KMS-11 (cell line): Measurements from ENCODE around the gene RNASE1.

Experiments
- H2AFZ ChIP-seq: fragments of 200-600 bp; sonication (generic); 2 replicates; pipeline ENCODE4 v1.6.1; 2016; ENCODE audit warnings: antibody characterized with exemption, mixed run types, low read depth
- H3K27ac ChIP-seq: fragments of 200-600 bp; sonication (generic); 2 replicates; pipeline ENCODE4 v1.6.1; 2016; ENCODE audit warnings: mild to moderate bottlenecking, mixed run types
- H3K27me3 ChIP-seq: fragments of 200-600 bp; sonication (generic); 2 replicates; pipeline ENCODE4 v1.6.1; 2017; ENCODE audit warnings: mild to moderate bottlenecking, low read depth, mixed run types, moderate library complexity; ENCODE audit not compliant: insufficient read depth
- H3K36me3 ChIP-seq: fragments of 200-600 bp; sonication (generic); 2 replicates; pipeline ENCODE4 v1.6.1; 2017; ENCODE audit warnings: mild to moderate bottlenecking, mixed run types; ENCODE audit not compliant: insufficient read depth
- H3K4me1 ChIP-seq: fragments of 200-600 bp; sonication (generic); 2 replicates; pipeline ENCODE4 v1.6.1; 2016; ENCODE audit warnings: mild to moderate bottlenecking, low read depth, mixed run types; ENCODE audit not compliant: poor library complexity, severe bottlenecking
- H3K4me2 ChIP-seq: fragments of 200-600 bp; sonication (generic); 2 replicates; pipeline ENCODE4 v1.7.0; 2016; ENCODE audit warnings: mild to moderate bottlenecking, mixed run types
- H3K4me3 ChIP-seq: fragments of 200-600 bp; sonication (generic); IDR thresholded peaks from 2 replicates; pipeline ENCODE4 v1.6.1; 2017; ENCODE audit warnings: low read depth, low read length, mixed read lengths; ENCODE audit not compliant: insufficient read depth
- H3K79me2 ChIP-seq: fragments of 200-600 bp; sonication (generic); 2 replicates; pipeline ENCODE4 v1.6.1; 2016; ENCODE audit warnings: low read depth, mixed run types; ENCODE audit not compliant: insufficient read depth
- H3K9ac ChIP-seq: fragments of 200-600 bp; sonication (generic); 2 replicates; pipeline ENCODE4 v1.6.1; 2016; ENCODE audit warnings: mild to moderate bottlenecking, mixed run types
- H4K20me1 ChIP-seq: fragments of 200-600 bp; sonication (generic); 2 replicates; pipeline ENCODE4 v1.6.1; 2016; ENCODE audit warnings: mild to moderate bottlenecking, mixed run types; ENCODE audit not compliant: insufficient read depth
- CTCF ChIP-seq: fragments of 200-600 bp; sonication (generic); conservative IDR thresholded peaks from 2 replicates; pipeline ENCODE4 v1.6.1; 2017; ENCODE audit warnings: low read depth, mild to moderate bottlenecking, antibody characterized with exemption, low read length, moderate library complexity, mixed read lengths

The RNASE1 gene

GRCh38 chr14:20841096-20841495, 38.5 kb upstream of the RNASE1 start:
- Histone ChIP-seq H4K20me1 (no peaks in the 10 kb centered on the region), H2AFZ (no peak overlapping the region), H3K4me1 (no peaks in the 10 kb centered on the region), H3K4me2 (no peak overlapping the region), H3K36me3 (no peaks in the 10 kb centered on the region), H3K79me2 (no peaks in the 10 kb centered on the region), H3K27ac (no peak overlapping the region), H3K9ac (no peak overlapping the region), H3K27me3 (no peaks in the 10 kb centered on the region), H3K4me3 (no peak overlapping the region)
- TF ChIP-seq CTCF, result no peak

DNA sequence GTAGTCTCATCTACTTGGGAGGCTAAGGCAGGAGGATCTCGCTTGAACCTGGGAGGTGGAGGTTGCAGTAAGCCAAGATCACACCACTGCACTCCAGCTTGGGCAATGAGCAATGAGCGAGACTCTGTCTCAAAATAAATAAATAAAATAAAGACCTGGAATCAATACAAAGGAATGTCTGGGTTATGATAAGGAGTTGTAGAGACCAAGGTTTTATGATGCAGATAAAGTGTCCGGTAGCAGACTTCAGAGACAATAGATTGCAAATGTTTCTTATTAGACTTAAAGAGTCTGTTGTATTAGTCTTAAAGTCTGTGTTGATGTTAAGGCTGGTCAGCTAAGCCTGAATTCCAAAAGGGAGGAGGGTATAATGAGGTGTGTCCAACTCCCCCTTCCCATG, 35.2 kb upstream of the RNASE1 start:
- Histone ChIP-seq H4K20me1 (no peaks in the 10 kb centered on the region), H2AFZ (no peak overlapping the region), H3K9ac (no peak overlapping the region), H3K79me2 (no peaks in the 10 kb centered on the region), H3K4me2 (no peak overlapping the region), H3K4me1 (no peaks in the 10 kb centered on the region), H3K27me3 (no peaks in the 10 kb centered on the region), H3K36me3 (no peaks in the 10 kb centered on the region), H3K27ac (no peak overlapping the region), H3K4me3 (no peak overlapping the region)
- no peak for TF ChIP-seq CTCF

DNA sequence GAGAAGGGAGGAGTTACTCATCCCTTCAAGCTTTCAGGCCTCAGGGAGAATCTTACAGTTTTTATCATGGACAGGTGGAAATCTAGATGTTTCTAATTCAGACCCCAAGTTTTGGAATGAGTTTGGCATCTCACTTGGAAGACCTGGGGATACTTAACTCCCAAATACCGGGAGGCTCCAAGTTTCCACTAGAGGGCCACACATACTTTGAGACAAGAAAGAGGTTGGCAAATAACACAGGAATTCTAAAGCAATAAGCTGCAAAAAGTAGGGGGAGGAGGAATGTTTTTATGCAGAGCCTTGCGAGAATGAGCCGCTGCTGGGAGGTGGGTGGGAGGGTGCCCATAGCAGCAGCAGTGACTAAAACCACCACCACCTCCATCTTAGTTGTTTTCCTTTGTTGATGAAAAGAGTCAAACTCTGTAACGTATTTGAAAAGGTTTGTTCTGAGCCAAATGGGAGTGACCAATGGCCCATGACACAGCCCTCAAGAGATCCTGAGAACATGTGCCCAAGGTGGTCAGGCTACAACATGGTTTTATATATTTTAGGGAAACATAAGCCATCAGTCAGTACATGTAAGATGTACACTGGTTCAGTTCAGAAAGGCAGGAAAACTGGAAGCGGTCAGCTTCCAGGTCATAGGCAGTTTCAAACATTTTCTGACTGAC, 34.2 kb upstream of the RNASE1 start:
- Histone ChIP-seq H3K4me1 (no peaks in the 10 kb centered on the region), H3K4me3 (no peak overlapping the region), H3K27ac (no peak overlapping the region), H3K9ac (no peak overlapping the region), H4K20me1 (no peaks in the 10 kb centered on the region), H3K79me2 (no peaks in the 10 kb centered on the region), H3K36me3 (no peaks in the 10 kb centered on the region), H2AFZ (no peak overlapping the region), H3K4me2 (no peak overlapping the region), H3K27me3 (no peaks in the 10 kb centered on the region)
- no peak for TF ChIP-seq CTCF

- H3K36me3 ChIP-seq, result no peaks in the 10 kb centered on the region
- H3K4me3 ChIP-seq, result no peak overlapping the region
- no peak for TF ChIP-seq CTCF
- H3K27me3 ChIP-seq, result no peaks in the 10 kb centered on the region
- H2AFZ ChIP-seq, result no peak overlapping the region
- H3K9ac ChIP-seq, result no peak overlapping the region
- H4K20me1 ChIP-seq, result no peaks in the 10 kb centered on the region
- no peaks in the 10 kb centered on the region for H3K4me1 ChIP-seq
- H3K27ac ChIP-seq, result no peak overlapping the region
- H3K4me2 ChIP-seq, result no peak overlapping the region
- no peaks in the 10 kb centered on the region for H3K79me2 ChIP-seq
Measured at GRCh38 chr14:20834899-20835298, 32.3 kb upstream of the RNASE1 start.
